Activated CD8-positive, alpha-beta memory T cell treated with anti-CD3 and anti-CD28 coated beads, Interleukin-2, amount 50 U/mL, for 1 hour (primary cell): ENCODE results near the gene ELL.

Source experiments
- DNase-seq: peaks from one replicate; pipeline ENCODE4 v3.0.0-alpha.2; 2020; ENCODE audit errors: extremely low read depth

ELL gene

GRCh38 chr19:18445262-18445948 is 76.5 kb downstream of the ELL start:
- DNase-seq = no peak

- no peak for DNase-seq
Measured at GRCh38 chr19:18444513-18444912, 77.4 kb downstream of the ELL start.

- no peak for DNase-seq
Measured at GRCh38 chr19:18443831-18444230, 78.0 kb downstream of the ELL start.

- no peak for DNase-seq
Measured at GRCh38 chr19:18443406-18443805, 78.5 kb downstream of the ELL start.

GRCh38 chr19:18442941-18443340 is 78.9 kb downstream of the ELL start:
- DNase-seq = no peak

GRCh38 chr19:18441804-18442788 is 79.8 kb downstream of the ELL start:
- DNase-seq = no peak

- DNase-seq = no peak
Measured at GRCh38 chr19:18440936-18441803, 80.7 kb downstream of the ELL start.

GRCh38 chr19:18440415-18440877 is 81.4 kb downstream of the ELL start:
- no peak for DNase-seq

GRCh38 chr19:18439910-18440237 is 82.0 kb downstream of the ELL start:
- DNase-seq = no peak

- no peak for DNase-seq
Measured at GRCh38 chr19:18439025-18439909, 82.6 kb downstream of the ELL start.

GRCh38 chr19:18438331-18439024 is 83.4 kb downstream of the ELL start:
- DNase-seq = no peak

- no peak for DNase-seq
Measured at GRCh38 chr19:18437491-18438330, 84.2 kb downstream of the ELL start, which contains the start of gene ISYNA1. TSS of gene ISYNA1 (minus strand) at chr19:18438133. CDS start at chr19:18437979, 154 bp downstream.

- DNase-seq = peak; percentile 66
Measured at GRCh38 chr19:18436671-18437490, 85.0 kb downstream of the ELL start.

GRCh38 chr19:18435842-18436670 is 85.8 kb downstream of the ELL start:
- DNase-seq = no peak

- DNase-seq = no peak
Measured at GRCh38 chr19:18435178-18435841, 86.6 kb downstream of the ELL start.

GRCh38 chr19:18434411-18435175 is 87.3 kb downstream of the ELL start:
- DNase-seq = no peak
